Natural killer cell (primary cell): ENCODE measurements around the gene MVP. TPM values are rescaled to one million over a fixed set of nuclear protein-coding genes. Genes with fewer than 3 reads are reported as not detected.

Experiments
- ATAC-seq, 3 donors: fragments of 150-1000 bp in 2 of 3; fragments of 200-7000 bp in 1 of 3; cut with Tn5 transposase; 1 replicate in 1 of 3; 2 replicates in 2 of 3; pipeline ENCODE4 v1.10.0; 2021; ENCODE audit warnings: mild to moderate bottlenecking in 2 of 3, moderate library complexity in 2 of 3
- DNase-seq, 2 donors: peaks; one replicate each; pipeline versions ENCODE4 v3.0.0 to v3.0.0-alpha.2; 2013 to 2021; ENCODE audit warnings: mixed read lengths in 1 of 2
- H3K27ac ChIP-seq: one replicate; pipeline ENCODE4 v1.5.1; 2013; ENCODE audit warnings: mild to moderate bottlenecking, low read length
- H3K27me3 ChIP-seq: one replicate; pipeline ENCODE4 v1.6.1; 2013; ENCODE audit warnings: low read length; ENCODE audit not compliant: control insufficient read depth, insufficient read depth
- H3K36me3 ChIP-seq: one replicate; pipeline ENCODE4 v1.6.1; 2013; ENCODE audit warnings: low read length; ENCODE audit not compliant: control insufficient read depth, insufficient read depth
- H3K4me1 ChIP-seq: one replicate; pipeline ENCODE4 v1.6.1; 2013; ENCODE audit warnings: low read length; ENCODE audit not compliant: control insufficient read depth, insufficient read depth
- H3K4me3 ChIP-seq: one replicate; pipeline ENCODE4 v1.5.1; 2013; ENCODE audit warnings: low read length
- H3K9me3 ChIP-seq: one replicate; pipeline ENCODE4 v1.6.1; 2013; ENCODE audit warnings: low read length; ENCODE audit not compliant: control insufficient read depth, insufficient read depth
- H3K27ac Mint-ChIP-seq, 2 donors: one replicate each; pipeline ENCODE4 v1.8.0; 2022; ENCODE audit warnings: mild to moderate bottlenecking in 2 of 2, mixed read lengths in 2 of 2, moderate library complexity in 1 of 2
- H3K27me3 Mint-ChIP-seq, 2 donors: one replicate each; pipeline ENCODE4 v1.8.0; 2022; ENCODE audit warnings: low read depth in 2 of 2, mixed read lengths in 2 of 2
- H3K36me3 Mint-ChIP-seq: one replicate; pipeline ENCODE4 v1.8.0; 2022; ENCODE audit warnings: mixed read lengths
- H3K4me1 Mint-ChIP-seq, 2 donors: one replicate each; pipeline ENCODE4 v1.8.0; 2022; ENCODE audit warnings: mixed read lengths in 2 of 2
- H3K4me3 Mint-ChIP-seq: one replicate; pipeline ENCODE4 v1.8.0; 2022; ENCODE audit warnings: mild to moderate bottlenecking, moderate library complexity, mixed read lengths
- H3K9me3 Mint-ChIP-seq, 2 donors: one replicate each; pipeline ENCODE4 v1.8.0; 2022; ENCODE audit warnings: mixed read lengths in 2 of 2
- WGBS: methylation state at CpG from one replicate; pipeline ENCODE4 v1.1.7; 2013; ENCODE audit warnings: missing lambda C conversion rate; ENCODE audit not compliant: insufficient coverage; 5-methylcytosine and 5-hydroxymethylcytosine counted together
- intact Hi-C: fragments of 100-400 bp; cut with micrococcal nuclease; formaldehyde crosslinking; loops from one replicate; pipeline ENCODE4 v1.14.2; 2022
- total RNA-seq, 4 donors: library from RNA; stranded (reverse); fragments of 120-200 nt in 1 of 4; gene quantifications; one replicate each; pipeline versions ENCODE4 v1.2.3 to v1.2.4, GENCODE V29; 2013 to 2022
- TF ChIP-seq, protein P1 (sequence below): fragments of 200-600 bp; IDR thresholded peaks from one replicate; pipeline ENCODE4 v1.8.0; 2022; ENCODE audit warnings: antibody characterized with exemption

The MVP gene
- total RNA-seq, 3 donors from 2014 or later (not counting 1 experiment from before 2014, with no cell fraction given) = 154 to 168 (median 163) TPM

DNA sequence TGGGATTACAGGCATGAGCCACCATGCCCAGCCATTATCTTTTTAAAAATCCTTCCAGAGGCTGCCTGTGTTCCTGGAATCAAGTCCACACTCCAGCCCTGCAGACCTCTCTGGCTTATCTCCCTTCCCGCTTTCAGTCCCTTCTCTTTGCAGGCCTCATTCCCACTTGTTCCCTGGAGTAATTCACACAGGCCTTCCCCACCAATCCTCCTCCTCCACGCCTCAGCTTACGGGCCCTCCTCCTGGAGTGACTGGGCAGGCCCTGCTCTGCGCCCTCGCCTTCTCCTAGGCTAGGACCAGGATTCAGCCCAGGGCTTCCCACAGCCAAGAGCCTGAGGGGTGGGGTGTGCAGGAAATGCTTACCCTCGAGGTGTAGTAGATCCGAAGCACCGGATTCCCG lies 40.0 kb downstream of the MVP start:
- WGBS = 96% methylated on average over 9 of the region's 9 CpGs
- intact Hi-C loops = loop anchor here (5.0 kb wide), 2 partner anchors 43 to 158 kb away; partner anchors contain the start of gene PAGR1
- Histone ChIP-seq H3K4me3 (no peak overlapping the region), H3K27me3 (no peaks in the 10 kb centered on the region), H3K36me3 (peaks cover 23% of the 10 kb centered on the region), H3K27ac (no peak overlapping the region), H3K4me1 (peaks cover 26% of the 10 kb centered on the region), H3K9me3 (no peaks in the 10 kb centered on the region)
- peaks cover 18 to 29% of the 10 kb centered on the region in 2 donors for H3K4me1 Mint-ChIP-seq
- TF ChIP-seq, protein P1, sequence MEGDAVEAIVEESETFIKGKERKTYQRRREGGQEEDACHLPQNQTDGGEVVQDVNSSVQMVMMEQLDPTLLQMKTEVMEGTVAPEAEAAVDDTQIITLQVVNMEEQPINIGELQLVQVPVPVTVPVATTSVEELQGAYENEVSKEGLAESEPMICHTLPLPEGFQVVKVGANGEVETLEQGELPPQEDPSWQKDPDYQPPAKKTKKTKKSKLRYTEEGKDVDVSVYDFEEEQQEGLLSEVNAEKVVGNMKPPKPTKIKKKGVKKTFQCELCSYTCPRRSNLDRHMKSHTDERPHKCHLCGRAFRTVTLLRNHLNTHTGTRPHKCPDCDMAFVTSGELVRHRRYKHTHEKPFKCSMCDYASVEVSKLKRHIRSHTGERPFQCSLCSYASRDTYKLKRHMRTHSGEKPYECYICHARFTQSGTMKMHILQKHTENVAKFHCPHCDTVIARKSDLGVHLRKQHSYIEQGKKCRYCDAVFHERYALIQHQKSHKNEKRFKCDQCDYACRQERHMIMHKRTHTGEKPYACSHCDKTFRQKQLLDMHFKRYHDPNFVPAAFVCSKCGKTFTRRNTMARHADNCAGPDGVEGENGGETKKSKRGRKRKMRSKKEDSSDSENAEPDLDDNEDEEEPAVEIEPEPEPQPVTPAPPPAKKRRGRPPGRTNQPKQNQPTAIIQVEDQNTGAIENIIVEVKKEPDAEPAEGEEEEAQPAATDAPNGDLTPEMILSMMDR = no peak
- no peaks in the 10 kb centered on the region for H3K36me3 Mint-ChIP-seq
- no peak for DNase-seq
- no peak for ATAC-seq
- no peaks in the 10 kb centered on the region for H3K27me3 Mint-ChIP-seq
- H3K4me3 Mint-ChIP-seq = no peak overlapping the region
- H3K27ac Mint-ChIP-seq = no peak overlapping the region
- H3K9me3 Mint-ChIP-seq = no peaks in the 10 kb centered on the region

GRCh38 chr16:29862383-29862883 lies 42.2 kb downstream of the MVP start:
- Histone ChIP-seq H3K27me3 (no peaks in the 10 kb centered on the region), H3K9me3 (no peaks in the 10 kb centered on the region), H3K4me1 (peaks cover 26% of the 10 kb centered on the region), H3K36me3 (peaks cover 23% of the 10 kb centered on the region), H3K27ac (no peak overlapping the region), H3K4me3 (peak overlapping the region; percentile 72)
- Mint-ChIP-seq H3K36me3 (no peaks in the 10 kb centered on the region), H3K27me3 (no peaks in the 10 kb centered on the region), H3K4me1 (peaks cover 18 to 29% of the 10 kb centered on the region in 2 donors), H3K4me3 (peak overlapping the region; percentile 91), H3K27ac (peak overlapping the region; percentile 95 to 99), H3K9me3 (no peaks in the 10 kb centered on the region)
- under 1% methylated on average over 26 of the region's 27 CpGs for WGBS
- intact Hi-C loops = loop anchor here (2.0 to 5.0 kb wide), 3 partner anchors 45 to 160 kb away; partner anchors contain the start of gene PAGR1
- DNase-seq (no peak), ATAC-seq (no peak)
- TF ChIP-seq, protein P1 = no peak

GRCh38 chr16:29862884-29863668 lies 42.8 kb downstream of the MVP start, which contains the start of gene CDIPT:
Gene CDIPT (minus strand): TSS chr16:29863226. CDS start chr16:29862857, 369 bp downstream.
- peaks cover 23% of the 10 kb centered on the region for H3K36me3 ChIP-seq
- Mint-ChIP-seq H3K36me3 (no peaks in the 10 kb centered on the region), H3K27ac (peak within 1 kb of the TSS; percentile 95 to 99), H3K4me3 (peak within 1 kb of the TSS; percentile 91), H3K9me3 (no peaks in the 10 kb centered on the region), H3K27me3 (peaks cover 0 to 4% of the 10 kb centered on the region in 2 donors), H3K4me1 (peaks cover 18 to 29% of the 10 kb centered on the region in 2 donors)
- H3K4me1 ChIP-seq = peaks cover 26% of the 10 kb centered on the region
- intact Hi-C loops = loop anchor here (1.0 to 5.0 kb wide), 4 partner anchors 46 to 161 kb away; partner anchors contain the start of genes INO80E and PAGR1
- peak within 1 kb of the TSS; percentile 72 for H3K4me3 ChIP-seq
- under 1% methylated on average over 45 of the region's 57 CpGs for WGBS
- no peaks in the 10 kb centered on the region for H3K9me3 ChIP-seq
- ATAC-seq (peak; percentile 97 to 99 (median 97)), DNase-seq (peak; percentile 88 to 98)
- TF ChIP-seq, protein P1 = peak; percentile 51
- H3K27ac ChIP-seq = peak within 1 kb of the TSS; percentile 88
- no peaks in the 10 kb centered on the region for H3K27me3 ChIP-seq
